NCI-H82 (cell line): ENCODE data around the gene CD200.
A peak's percentile ranks its signal among the peaks of the same experiment; 100 is the strongest.

ENCODE experiments used
- DNase-seq: peaks from one replicate; lab custom pipeline; 2025; lab: John Stamatoyannopoulos, UW

CD200 gene

DNA sequence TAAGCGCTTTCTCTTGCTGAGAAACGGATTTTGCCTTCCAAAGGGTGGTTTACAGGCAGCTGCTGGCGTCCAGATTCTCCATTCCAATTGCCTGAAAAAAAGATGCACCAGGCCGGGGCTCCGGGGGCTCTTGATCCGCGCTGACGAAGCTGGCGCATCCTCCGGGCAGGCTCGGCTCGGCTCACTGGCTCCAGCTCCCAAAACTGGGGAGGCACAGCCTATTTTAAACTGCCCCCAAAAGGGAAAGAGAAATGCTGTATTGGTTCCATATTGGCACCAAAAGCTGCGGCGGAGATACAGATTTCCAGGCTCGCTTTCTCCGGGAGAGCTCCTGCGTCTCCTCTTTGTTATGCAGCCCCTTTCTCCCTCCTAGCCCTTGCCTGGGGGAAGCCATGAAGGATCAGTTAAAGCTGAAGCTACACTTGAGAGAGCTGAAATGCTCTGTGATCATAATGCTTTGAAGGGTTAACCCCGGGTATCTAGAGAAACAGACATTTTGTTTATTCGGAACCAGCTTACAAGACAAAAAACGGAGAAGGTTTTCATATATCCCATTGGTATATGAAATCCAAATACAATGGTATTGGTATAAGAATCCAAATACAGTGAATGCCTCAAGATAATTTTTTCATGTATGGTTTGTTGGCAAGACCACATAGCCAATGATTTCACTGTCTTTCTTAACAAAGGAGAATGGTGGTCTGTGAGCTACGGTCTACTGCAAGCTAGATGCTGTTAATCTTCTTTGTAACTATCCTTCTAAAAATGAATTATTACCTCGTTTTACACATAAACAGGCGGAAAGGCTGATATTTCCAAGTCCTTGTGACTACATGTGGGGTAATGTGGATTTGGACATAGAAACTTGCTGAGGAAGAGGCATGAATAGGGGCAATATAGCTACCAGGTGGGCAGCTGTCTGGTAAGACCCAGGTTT lies 693 bp downstream of the CD200 start:
- DNase-seq: peak; percentile 54

- DNase-seq: no peak
Measured at GRCh38 chr3:112334691-112335433, 1.9 kb downstream of the CD200 start.

DNA sequence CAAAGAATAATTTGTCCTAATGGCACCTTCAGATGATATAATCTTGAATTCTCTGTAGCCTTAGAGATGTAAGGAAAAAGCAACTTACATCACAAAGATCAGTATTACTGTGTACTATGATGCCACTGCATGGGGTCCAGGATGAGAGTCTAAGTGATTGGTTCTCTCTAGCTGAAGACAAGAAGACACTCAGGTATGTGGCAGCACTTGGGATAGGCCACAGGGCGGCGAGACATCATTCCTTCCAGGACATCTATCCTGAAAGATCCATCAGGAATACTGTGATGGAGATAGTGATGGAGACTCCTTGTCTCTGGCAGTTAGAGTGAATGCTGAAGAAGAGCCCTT lies 2.5 kb downstream of the CD200 start:
- no peak for DNase-seq

DNA sequence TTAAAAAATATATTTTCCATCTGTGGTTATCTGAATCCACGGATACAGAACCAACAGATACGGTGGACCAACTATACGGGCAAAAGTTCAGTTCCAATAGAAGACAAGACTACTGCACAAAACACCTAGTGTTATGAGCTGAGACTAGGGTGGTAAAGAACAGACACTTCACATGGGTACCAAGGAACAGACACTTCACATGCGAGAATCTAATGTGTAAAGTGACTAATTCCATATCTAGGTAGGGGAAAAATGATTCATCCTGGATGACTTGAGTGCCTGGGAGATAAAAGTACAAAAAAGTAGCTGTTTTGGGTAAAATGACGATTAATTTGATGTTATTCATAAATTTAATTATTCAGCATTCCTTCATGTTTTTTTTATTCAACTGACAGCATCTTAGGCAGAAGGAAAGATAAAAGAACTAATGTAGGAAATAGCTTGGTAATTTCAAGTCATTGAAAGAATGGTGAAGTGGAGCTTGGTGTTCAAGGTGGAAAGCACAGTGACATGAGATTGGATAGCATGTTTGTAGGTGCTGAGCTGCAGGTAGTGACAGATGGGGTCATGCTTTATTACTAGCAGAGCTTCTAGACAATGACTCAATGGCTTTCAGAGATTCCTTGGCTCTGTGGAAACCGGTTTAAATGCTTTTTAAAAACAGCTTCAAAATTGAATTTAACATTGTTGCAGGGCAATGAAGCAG lies 5.2 kb downstream of the CD200 start:
- peak; percentile 12 for DNase-seq

DNA sequence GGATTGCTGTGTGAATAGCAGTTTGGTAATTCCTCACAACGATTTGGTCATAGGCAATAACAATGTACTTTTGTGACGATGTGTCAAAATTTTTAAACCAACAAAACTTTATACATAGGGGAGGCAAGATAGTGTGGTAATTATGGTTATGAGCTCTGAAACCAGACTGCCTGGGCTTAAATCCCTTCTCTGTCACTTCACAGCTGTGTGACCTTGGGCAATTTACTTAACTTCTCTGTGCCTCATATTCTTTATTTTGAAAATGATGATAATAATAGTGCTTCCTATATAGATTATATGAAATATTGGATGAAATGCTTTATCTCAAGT lies 5.7 kb downstream of the CD200 start:
- no peak for DNase-seq

DNA sequence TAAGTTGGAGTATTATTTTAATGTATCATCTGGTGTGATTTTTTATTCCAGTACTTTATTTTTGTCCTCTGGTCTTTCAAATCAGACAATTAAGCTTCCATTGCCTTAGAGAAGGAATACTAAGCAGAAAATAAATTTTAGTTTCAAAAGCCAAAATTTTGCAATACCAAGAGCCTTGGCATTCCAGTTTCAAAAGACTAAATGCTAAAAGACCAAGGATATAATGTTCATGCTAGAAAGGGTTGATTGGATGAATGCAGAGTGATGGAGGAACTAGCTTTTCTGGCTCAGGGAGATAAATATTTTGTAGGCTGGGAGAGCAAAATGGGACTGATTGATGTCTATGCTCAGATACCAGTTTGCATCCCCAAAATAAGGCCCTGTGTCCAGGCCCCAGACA lies 6.2 kb downstream of the CD200 start:
- DNase-seq: no peak

DNA sequence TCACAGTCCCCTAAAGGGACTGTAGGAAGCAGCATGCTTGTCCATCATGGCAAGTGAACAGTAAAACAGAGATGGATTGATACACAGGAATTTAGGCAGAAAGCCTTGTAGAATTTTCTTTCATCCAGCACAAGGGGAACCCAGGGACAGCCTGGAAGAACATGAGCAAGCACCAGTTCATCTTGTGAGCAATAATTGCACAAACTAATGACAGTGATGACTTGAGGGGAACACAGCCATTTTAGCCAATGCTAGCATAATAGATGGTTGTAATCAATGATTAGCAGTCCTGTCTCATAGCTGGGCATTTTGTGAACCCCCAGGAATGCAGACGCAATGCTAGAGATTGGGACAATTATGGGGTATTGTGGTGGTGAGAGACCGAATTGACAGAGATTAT lies 6.7 kb downstream of the CD200 start:
- DNase-seq: no peak

- DNase-seq: no peak
Measured at GRCh38 chr3:112341386-112341785, 8.4 kb downstream of the CD200 start.

GRCh38 chr3:112345681-112346080 lies 12.7 kb downstream of the CD200 start:
- DNase-seq: no peak

DNA sequence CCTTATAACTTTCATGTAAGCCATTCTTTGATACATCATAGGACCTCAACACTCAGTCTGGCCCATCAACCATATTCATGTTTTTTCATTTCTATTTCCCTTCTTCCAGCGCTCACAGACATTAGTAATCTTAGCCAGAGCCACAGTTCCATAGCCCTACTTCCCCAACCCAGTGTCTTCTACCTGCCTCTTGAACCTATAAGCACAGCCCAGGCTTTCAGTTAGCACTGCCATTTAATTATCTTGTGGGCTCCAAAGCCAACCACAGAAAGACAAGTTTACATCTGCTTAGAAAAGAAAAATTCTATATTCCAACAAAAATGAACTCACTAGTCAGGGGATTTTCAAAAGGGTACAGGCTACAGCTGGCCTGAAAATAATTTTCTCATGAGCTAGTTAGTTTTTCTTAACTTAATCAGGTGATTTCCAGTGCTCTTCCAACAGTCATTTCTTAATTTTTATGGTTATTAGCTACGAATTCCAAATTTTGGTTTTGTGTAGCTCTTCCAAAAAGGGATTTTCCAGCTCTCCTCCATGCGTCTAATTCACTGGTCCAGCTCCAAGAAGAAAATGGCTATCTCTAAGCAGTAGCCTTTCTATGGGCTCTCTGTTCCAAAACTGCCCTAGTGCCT lies 13.7 kb downstream of the CD200 start:
- DNase-seq: no peak

GRCh38 chr3:112348943-112349342 lies 16.0 kb downstream of the CD200 start:
- DNase-seq: no peak

DNA sequence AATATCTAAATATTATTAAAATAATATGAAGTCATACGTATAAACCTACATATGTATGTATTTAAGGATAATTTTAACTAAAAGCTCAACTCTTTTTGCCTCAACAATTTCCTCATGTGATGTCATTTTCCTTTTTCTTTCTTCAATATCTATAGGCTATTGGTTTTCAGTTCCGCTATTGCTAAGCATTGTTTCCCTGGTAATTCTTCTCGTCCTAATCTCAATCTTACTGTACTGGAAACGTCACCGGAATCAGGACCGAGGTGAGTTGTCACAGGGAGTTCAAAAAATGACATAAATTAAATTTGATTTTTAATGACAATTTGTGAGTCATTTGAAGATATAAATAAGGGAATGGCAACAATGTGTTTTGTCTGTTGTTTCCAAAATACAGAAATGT lies 16.6 kb downstream of the CD200 start:
- DNase-seq: no peak

DNA sequence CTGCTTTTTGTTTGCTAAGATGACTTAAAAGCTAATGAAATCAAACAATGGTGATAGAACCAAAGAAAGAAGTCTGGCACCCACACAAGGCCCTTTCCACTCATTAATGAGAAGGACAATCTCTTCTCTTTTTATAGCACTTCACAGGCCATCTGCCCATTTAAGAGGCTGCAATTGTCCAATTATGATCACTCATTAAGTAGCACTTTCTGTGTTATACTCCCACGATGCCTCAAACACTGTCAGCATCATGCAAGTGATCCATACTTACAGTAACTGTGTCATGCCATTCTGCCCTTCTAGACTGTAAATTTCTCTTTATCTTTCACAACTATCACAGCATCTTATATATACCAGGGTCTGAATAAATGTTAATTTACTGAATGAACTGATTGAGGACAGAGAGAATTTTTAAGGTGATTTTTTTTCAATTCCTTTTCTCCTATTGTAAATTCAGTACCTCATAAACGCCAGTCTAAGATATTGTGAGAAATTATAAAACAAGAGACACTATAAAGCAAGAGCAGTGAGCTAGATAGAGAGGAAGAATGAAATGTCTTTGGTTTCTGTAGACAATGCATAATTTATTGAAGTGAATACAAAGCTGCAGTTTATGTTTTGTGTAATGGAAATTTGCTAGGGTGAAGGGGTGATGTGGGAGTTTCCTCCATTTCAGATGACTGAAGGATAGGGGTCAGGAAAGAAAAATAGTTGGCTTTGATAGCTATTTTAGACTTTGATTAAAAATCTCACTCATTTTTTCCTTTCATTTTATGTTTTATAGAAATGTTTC lies 17.3 kb downstream of the CD200 start:
- DNase-seq: peak; percentile 51

- DNase-seq: peak; percentile 58
Measured at GRCh38 chr3:112351036-112351435, 18.1 kb downstream of the CD200 start.

GRCh38 chr3:112351823-112352222 lies 18.9 kb downstream of the CD200 start:
- peak; percentile 94 for DNase-seq

DNA sequence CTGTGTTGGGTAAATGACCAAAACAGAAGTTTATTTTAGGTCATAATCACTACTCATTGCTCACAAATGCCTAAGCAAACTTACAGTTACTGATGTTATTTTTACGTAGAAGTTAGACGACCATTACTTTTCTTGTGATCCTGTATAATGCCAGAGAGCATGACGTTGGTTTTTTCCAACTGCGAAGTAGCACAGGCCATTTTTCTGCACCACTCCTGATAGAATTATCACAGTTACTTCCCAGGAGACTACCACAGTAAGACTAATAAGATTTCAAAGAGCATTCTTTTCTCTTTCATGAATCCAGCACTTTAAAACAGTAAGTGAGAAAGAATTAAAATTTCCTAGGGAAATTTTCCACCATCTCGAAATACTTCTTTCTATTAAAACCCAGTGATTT lies 19.8 kb downstream of the CD200 start:
- DNase-seq: no peak

GRCh38 chr3:112353365-112353764 lies 20.4 kb downstream of the CD200 start:
- DNase-seq: no peak

- DNase-seq: no peak
Measured at GRCh38 chr3:112354642-112355306, 21.8 kb downstream of the CD200 start.

GRCh38 chr3:112355307-112355687 lies 22.3 kb downstream of the CD200 start:
- DNase-seq: no peak

DNA sequence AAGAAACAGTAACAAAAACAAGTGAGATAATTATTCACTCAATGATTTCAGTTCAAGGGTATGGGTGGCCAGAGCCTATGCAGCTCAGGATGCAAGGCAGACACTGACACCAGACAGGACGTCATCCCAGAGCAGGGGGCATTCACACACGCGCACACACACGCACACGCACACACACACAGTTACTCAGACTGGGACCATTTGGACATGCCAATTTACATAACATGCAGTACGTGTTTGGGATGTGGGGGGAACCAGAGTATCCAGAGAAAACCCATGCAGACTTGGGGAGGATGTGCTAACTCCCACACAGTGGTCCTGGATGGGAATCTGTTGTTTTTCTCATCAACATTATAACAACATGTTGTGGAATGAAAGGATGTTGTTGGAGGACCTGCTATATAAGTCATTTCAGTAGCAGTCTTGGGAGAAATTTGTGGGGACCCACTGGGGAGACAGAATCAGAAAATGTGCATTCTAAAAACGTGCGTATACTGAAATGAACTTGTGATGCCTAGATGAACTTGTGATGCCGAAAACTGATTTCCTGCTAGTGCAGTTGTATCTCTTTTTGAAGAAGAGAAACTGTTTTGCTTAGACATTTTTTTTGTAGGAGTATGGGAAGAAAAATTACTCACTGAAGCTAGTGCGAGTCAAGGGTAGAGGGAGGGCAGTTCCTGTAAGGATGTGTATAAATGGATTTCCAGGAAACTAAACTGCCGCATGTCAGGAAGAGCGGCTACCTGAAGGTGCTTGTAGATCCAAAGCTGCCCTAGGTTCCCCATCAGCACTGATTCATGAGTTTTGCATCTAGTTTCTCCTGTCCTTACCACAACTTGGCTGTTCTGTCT lies 25.2 kb downstream of the CD200 start:
- DNase-seq: no peak
